ENCODE results near the gene APBB1.
A peak's percentile ranks its signal among the peaks of the same experiment; 100 is the strongest.

Gene APBB1

GRCh38 chr11:6442441-6442840, 23.5 kb upstream of the APBB1 start:
- Histone ChIP-seq H3K36me3 (ENCODE audit: control insufficient read depth in 2 of 2, insufficient read depth in 2 of 2, low read length in 2 of 2) (no peaks in the 10 kb centered on the region), H3K4me1 (ENCODE audit: control insufficient read depth, insufficient read depth, low read length) (peaks cover 3% of the 10 kb centered on the region), H3K9me3 (ENCODE audit: control insufficient read depth in 2 of 2, low read length in 2 of 2) (no peaks in the 10 kb centered on the region), H3K4me3 (ENCODE audit: low read length in 2 of 2) (no peak overlapping the region), H3K27ac (ENCODE audit: low read length) (no peak overlapping the region), H3K9ac (ENCODE audit: low read length in 2 of 2) (no peak overlapping the region), H3K27me3 (ENCODE audit: control insufficient read depth in 1 of 2, insufficient read depth in 2 of 2, low read length in 2 of 2) (no peaks in the 10 kb centered on the region)

GRCh38 chr11:6440906-6441358, 22.0 kb upstream of the APBB1 start, which contains the start of gene HPX:
HPX (minus strand) TSS chr11:6440987; CDS start chr11:6440963, 24 bp downstream.
- H3K9ac ChIP-seq (ENCODE audit: low read length in 2 of 2) = peak within 1 kb of the TSS in 1 of 2 donors; percentile 5
- H3K27ac ChIP-seq (ENCODE audit: low read length) = no peak within 1 kb of the TSS

GRCh38 chr11:6438979-6439571, 20.2 kb upstream of the APBB1 start:
- peaks cover 3% of the 10 kb centered on the region for H3K4me1 ChIP-seq (ENCODE audit: control insufficient read depth, insufficient read depth, low read length)
- no peak overlapping the region for H3K4me3 ChIP-seq (ENCODE audit: low read length in 2 of 2)
- H3K27me3 ChIP-seq (ENCODE audit: control insufficient read depth in 1 of 2, insufficient read depth in 2 of 2, low read length in 2 of 2) = no peaks in the 10 kb centered on the region
- H3K27ac ChIP-seq (ENCODE audit: low read length) = no peak overlapping the region
- H3K9ac ChIP-seq (ENCODE audit: low read length in 2 of 2) = peak overlapping the region in 1 of 2 donors; percentile 21
- no peaks in the 10 kb centered on the region for H3K9me3 ChIP-seq (ENCODE audit: control insufficient read depth in 2 of 2, low read length in 2 of 2)
- H3K36me3 ChIP-seq (ENCODE audit: control insufficient read depth in 2 of 2, insufficient read depth in 2 of 2, low read length in 2 of 2) = peaks cover 0 to 2% of the 10 kb centered on the region in 2 donors

More at GRCh38 chr11:6440906-6441358, 22.0 kb upstream of the APBB1 start, which contains the start of gene HPX:
- Histone ChIP-seq H3K4me3 (ENCODE audit: low read length in 2 of 2) (no peak within 1 kb of the TSS), H3K9me3 (ENCODE audit: control insufficient read depth in 2 of 2, low read length in 2 of 2) (no peaks in the 10 kb centered on the region), H3K4me1 (ENCODE audit: control insufficient read depth, insufficient read depth, low read length) (peaks cover 3% of the 10 kb centered on the region), H3K27me3 (ENCODE audit: control insufficient read depth in 1 of 2, insufficient read depth in 2 of 2, low read length in 2 of 2) (no peaks in the 10 kb centered on the region), H3K36me3 (ENCODE audit: control insufficient read depth in 2 of 2, insufficient read depth in 2 of 2, low read length in 2 of 2) (peaks cover 0 to 2% of the 10 kb centered on the region in 2 donors)

- no peak overlapping the region for H3K27ac ChIP-seq (ENCODE audit: low read length)
- peaks cover 0 to 2% of the 10 kb centered on the region in 2 donors for H3K36me3 ChIP-seq (ENCODE audit: control insufficient read depth in 2 of 2, insufficient read depth in 2 of 2, low read length in 2 of 2)
- no peaks in the 10 kb centered on the region for H3K9me3 ChIP-seq (ENCODE audit: control insufficient read depth in 2 of 2, low read length in 2 of 2)
- H3K4me3 ChIP-seq (ENCODE audit: low read length in 2 of 2) = no peak overlapping the region
- H3K27me3 ChIP-seq (ENCODE audit: control insufficient read depth in 1 of 2, insufficient read depth in 2 of 2, low read length in 2 of 2) = no peaks in the 10 kb centered on the region
- no peak overlapping the region for H3K9ac ChIP-seq (ENCODE audit: low read length in 2 of 2)
- peaks cover 3% of the 10 kb centered on the region for H3K4me1 ChIP-seq (ENCODE audit: control insufficient read depth, insufficient read depth, low read length)
These were observed 19.1 kb upstream of the APBB1 start for GRCh38 chr11:6437993-6438392.

GRCh38 chr11:6437423-6437822, 18.5 kb upstream of the APBB1 start:
- Histone ChIP-seq H3K27ac (ENCODE audit: low read length) (no peak overlapping the region), H3K27me3 (ENCODE audit: control insufficient read depth in 1 of 2, insufficient read depth in 2 of 2, low read length in 2 of 2) (no peaks in the 10 kb centered on the region), H3K9me3 (ENCODE audit: control insufficient read depth in 2 of 2, low read length in 2 of 2) (no peaks in the 10 kb centered on the region), H3K9ac (ENCODE audit: low read length in 2 of 2) (no peak overlapping the region), H3K4me3 (ENCODE audit: low read length in 2 of 2) (no peak overlapping the region), H3K36me3 (ENCODE audit: control insufficient read depth in 2 of 2, insufficient read depth in 2 of 2, low read length in 2 of 2) (peaks cover 0 to 2% of the 10 kb centered on the region in 2 donors), H3K4me1 (ENCODE audit: control insufficient read depth, insufficient read depth, low read length) (peaks cover 3% of the 10 kb centered on the region)

- Histone ChIP-seq H3K4me1 (ENCODE audit: control insufficient read depth, insufficient read depth, low read length) (no peaks in the 10 kb centered on the region), H3K9ac (ENCODE audit: low read length in 2 of 2) (no peak overlapping the region), H3K27me3 (ENCODE audit: control insufficient read depth in 1 of 2, insufficient read depth in 2 of 2, low read length in 2 of 2) (no peaks in the 10 kb centered on the region), H3K27ac (ENCODE audit: low read length) (no peak overlapping the region), H3K4me3 (ENCODE audit: low read length in 2 of 2) (no peak overlapping the region), H3K9me3 (ENCODE audit: control insufficient read depth in 2 of 2, low read length in 2 of 2) (no peaks in the 10 kb centered on the region), H3K36me3 (ENCODE audit: control insufficient read depth in 2 of 2, insufficient read depth in 2 of 2, low read length in 2 of 2) (peaks cover 0 to 2% of the 10 kb centered on the region in 2 donors)
These were observed 15.2 kb upstream of the APBB1 start for GRCh38 chr11:6433998-6434660.

GRCh38 chr11:6431861-6432260, 13.0 kb upstream of the APBB1 start:
- no peak overlapping the region for H3K4me3 ChIP-seq (ENCODE audit: low read length in 2 of 2)
- no peaks in the 10 kb centered on the region for H3K27me3 ChIP-seq (ENCODE audit: control insufficient read depth in 1 of 2, insufficient read depth in 2 of 2, low read length in 2 of 2)
- no peak overlapping the region for H3K27ac ChIP-seq (ENCODE audit: low read length)
- H3K4me1 ChIP-seq (ENCODE audit: control insufficient read depth, insufficient read depth, low read length) = no peaks in the 10 kb centered on the region
- H3K9me3 ChIP-seq (ENCODE audit: control insufficient read depth in 2 of 2, low read length in 2 of 2) = no peaks in the 10 kb centered on the region
- peaks cover 0 to 2% of the 10 kb centered on the region in 2 donors for H3K36me3 ChIP-seq (ENCODE audit: control insufficient read depth in 2 of 2, insufficient read depth in 2 of 2, low read length in 2 of 2)
- H3K9ac ChIP-seq (ENCODE audit: low read length in 2 of 2) = no peak overlapping the region

- Histone ChIP-seq H3K36me3 (ENCODE audit: control insufficient read depth in 2 of 2, insufficient read depth in 2 of 2, low read length in 2 of 2) (no peaks in the 10 kb centered on the region), H3K27ac (ENCODE audit: low read length) (no peak overlapping the region), H3K4me1 (ENCODE audit: control insufficient read depth, insufficient read depth, low read length) (no peaks in the 10 kb centered on the region)
These were observed 8.6 kb upstream of the APBB1 start for GRCh38 chr11:6427516-6427915.

GRCh38 chr11:6420677-6421076, 1.8 kb upstream of the APBB1 start:
- no peaks in the 10 kb centered on the region for H3K36me3 ChIP-seq (ENCODE audit: control insufficient read depth in 2 of 2, insufficient read depth in 2 of 2, low read length in 2 of 2)
- H3K4me1 ChIP-seq (ENCODE audit: control insufficient read depth, insufficient read depth, low read length) = peaks cover 16% of the 10 kb centered on the region
- H3K9ac ChIP-seq (ENCODE audit: low read length in 2 of 2) = peak overlapping the region in 1 of 2 donors; percentile 23
- no peak overlapping the region for H3K4me3 ChIP-seq (ENCODE audit: low read length in 2 of 2)
- H3K9me3 ChIP-seq (ENCODE audit: control insufficient read depth in 2 of 2, low read length in 2 of 2) = no peaks in the 10 kb centered on the region
- H3K27ac ChIP-seq (ENCODE audit: low read length) = no peak overlapping the region
- no peaks in the 10 kb centered on the region for H3K27me3 ChIP-seq (ENCODE audit: control insufficient read depth in 1 of 2, insufficient read depth in 2 of 2, low read length in 2 of 2)

More at GRCh38 chr11:6427516-6427915, 8.6 kb upstream of the APBB1 start:
- Histone ChIP-seq H3K9me3 (ENCODE audit: control insufficient read depth in 2 of 2, low read length in 2 of 2) (no peaks in the 10 kb centered on the region), H3K27me3 (ENCODE audit: control insufficient read depth in 1 of 2, insufficient read depth in 2 of 2, low read length in 2 of 2) (no peaks in the 10 kb centered on the region), H3K4me3 (ENCODE audit: low read length in 2 of 2) (no peak overlapping the region), H3K9ac (ENCODE audit: low read length in 2 of 2) (no peak overlapping the region)

GRCh38 chr11:6418557-6419008, 311 bp downstream of the APBB1 start:
- no peaks in the 10 kb centered on the region for H3K27me3 ChIP-seq (ENCODE audit: control insufficient read depth in 1 of 2, insufficient read depth in 2 of 2, low read length in 2 of 2)
- H3K36me3 ChIP-seq (ENCODE audit: control insufficient read depth in 2 of 2, insufficient read depth in 2 of 2, low read length in 2 of 2) = no peaks in the 10 kb centered on the region
- peak overlapping the region; percentile 87 for H3K27ac ChIP-seq (ENCODE audit: low read length)
- H3K4me1 ChIP-seq (ENCODE audit: control insufficient read depth, insufficient read depth, low read length) = peaks cover 19% of the 10 kb centered on the region
- no peaks in the 10 kb centered on the region for H3K9me3 ChIP-seq (ENCODE audit: control insufficient read depth in 2 of 2, low read length in 2 of 2)
- peak overlapping the region; percentile 69 to 90 for H3K9ac ChIP-seq (ENCODE audit: low read length in 2 of 2)
- peak overlapping the region; percentile 83 to 86 for H3K4me3 ChIP-seq (ENCODE audit: low read length in 2 of 2)

Measured in stomach smooth muscle (tissue), 2 donors.